ENCODE measurements around the gene CDO1.

GRCh38 chr5:115857626-115858349 is 41.3 kb upstream of the CDO1 start:
- TF ChIP-seq EP300 (IDR thresholded peaks at IDR 0.05) (no peak), CTCF (IDR thresholded peaks at IDR 0.05) (no peak), JUNB (IDR thresholded peaks at IDR 0.05) (no peak), RAD21 (conservative IDR thresholded peaks at IDR 0.05 in 1 of 2, IDR thresholded peaks at IDR 0.05 in 1 of 2) (no peak), KDM5A (IDR thresholded peaks at IDR 0.05) (no peak), RFX5 (IDR thresholded peaks at IDR 0.05) (no peak), BHLHE40 (IDR thresholded peaks at IDR 0.05; ENCODE audit: low read depth, low read length) (no peak), SREBF2 (IDR thresholded peaks at IDR 0.05) (no peak), ESRRA (IDR thresholded peaks at IDR 0.05; ENCODE audit: borderline replicate concordance, low read length) (no peak), REST (IDR thresholded peaks at IDR 0.05) (no peak)

Data from A549 (cell line).